ENCODE measurements around the gene CD109. TPM values are rescaled to one million over a fixed set of nuclear protein-coding genes. Genes with fewer than 3 reads are reported as not detected.

Gene CD109
- total RNA-seq, 4 donors from 2014 or later: 2.2 to 6.2 (median 4.3) TPM

DNA sequence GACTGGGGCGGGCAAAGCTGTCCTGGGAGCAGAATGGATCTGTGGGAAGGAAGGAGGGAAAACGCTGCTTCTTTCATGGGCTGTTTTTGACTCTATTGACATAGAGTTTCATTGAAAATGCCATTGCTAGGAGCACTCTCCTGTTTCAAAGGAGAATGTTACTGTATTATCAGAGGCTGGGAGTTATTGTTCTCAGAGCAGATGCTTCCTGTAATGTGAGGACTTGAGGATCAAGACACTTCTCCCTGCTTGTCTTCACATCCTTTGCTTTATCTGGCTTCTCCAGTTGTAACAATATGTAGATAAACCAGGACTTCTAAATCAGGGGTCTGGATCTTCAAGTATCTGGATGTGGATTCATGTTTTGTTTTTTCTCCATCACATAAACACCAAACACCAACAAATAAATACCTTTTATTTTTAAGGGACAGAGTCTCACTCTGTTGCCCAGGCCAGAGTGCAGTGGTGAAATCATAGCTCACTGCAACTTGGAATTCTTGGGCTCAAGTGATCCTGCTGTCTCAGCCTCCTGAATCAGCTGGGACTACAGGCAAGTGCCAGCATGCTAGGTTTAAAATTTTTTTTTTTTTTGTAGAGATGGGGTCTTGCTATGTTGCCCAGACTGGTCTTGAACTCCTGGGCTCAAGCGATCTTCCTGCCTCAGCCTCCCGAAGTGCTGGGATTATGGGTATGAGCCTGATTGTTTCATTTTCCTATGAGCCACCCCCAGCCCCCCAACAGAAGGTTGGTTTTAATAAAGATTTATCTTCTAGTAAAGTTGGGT, 3.9 kb downstream of the CD109 start:
- TF ChIP-seq, protein P1, sequence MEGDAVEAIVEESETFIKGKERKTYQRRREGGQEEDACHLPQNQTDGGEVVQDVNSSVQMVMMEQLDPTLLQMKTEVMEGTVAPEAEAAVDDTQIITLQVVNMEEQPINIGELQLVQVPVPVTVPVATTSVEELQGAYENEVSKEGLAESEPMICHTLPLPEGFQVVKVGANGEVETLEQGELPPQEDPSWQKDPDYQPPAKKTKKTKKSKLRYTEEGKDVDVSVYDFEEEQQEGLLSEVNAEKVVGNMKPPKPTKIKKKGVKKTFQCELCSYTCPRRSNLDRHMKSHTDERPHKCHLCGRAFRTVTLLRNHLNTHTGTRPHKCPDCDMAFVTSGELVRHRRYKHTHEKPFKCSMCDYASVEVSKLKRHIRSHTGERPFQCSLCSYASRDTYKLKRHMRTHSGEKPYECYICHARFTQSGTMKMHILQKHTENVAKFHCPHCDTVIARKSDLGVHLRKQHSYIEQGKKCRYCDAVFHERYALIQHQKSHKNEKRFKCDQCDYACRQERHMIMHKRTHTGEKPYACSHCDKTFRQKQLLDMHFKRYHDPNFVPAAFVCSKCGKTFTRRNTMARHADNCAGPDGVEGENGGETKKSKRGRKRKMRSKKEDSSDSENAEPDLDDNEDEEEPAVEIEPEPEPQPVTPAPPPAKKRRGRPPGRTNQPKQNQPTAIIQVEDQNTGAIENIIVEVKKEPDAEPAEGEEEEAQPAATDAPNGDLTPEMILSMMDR (IDR thresholded peaks at IDR 0.05): no peak
- TF ChIP-seq POLR2A (IDR thresholded peaks at IDR 0.05): no peak
- H3K9me3 ChIP-seq: no peaks in the 10 kb centered on the region
- no peak overlapping the region for H3K4me3 ChIP-seq (replicated peaks in 1 of 3)
- no peak for DNase-seq
- intact Hi-C loops (cut with DNase I): no loop called here
- no peaks in the 10 kb centered on the region for H3K27me3 ChIP-seq
- no peak overlapping the region for H3K27ac ChIP-seq
- H3K36me3 ChIP-seq: no peaks in the 10 kb centered on the region
- peaks cover 0 to 3% of the 10 kb centered on the region in 2 donors for H3K4me1 ChIP-seq
- WGBS, 2 donors: 87 to 90% methylated on average over 4 of the region's 4 CpGs

DNA sequence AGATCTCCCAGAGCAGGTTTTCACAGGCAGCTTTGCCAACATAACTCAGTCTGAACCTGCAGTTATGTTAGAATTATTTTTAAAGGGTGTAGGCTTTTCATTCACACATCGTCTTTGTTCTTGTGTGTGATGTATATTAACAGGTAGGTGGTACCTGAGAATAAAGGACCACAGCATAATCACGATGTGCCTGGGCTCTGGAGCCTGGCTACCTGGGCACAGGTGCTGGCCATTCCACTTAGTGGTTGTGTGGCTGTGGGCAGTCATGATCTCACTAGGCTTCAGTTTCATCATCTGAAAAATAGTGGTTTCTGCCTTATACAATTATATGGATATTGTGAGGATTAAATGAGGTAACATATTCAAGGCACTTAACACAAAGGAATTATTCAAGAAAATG, 6.4 kb downstream of the CD109 start:
- intact Hi-C loops (cut with DNase I): no loop called here
- no peaks in the 10 kb centered on the region for H3K4me1 ChIP-seq
- no peak for DNase-seq
- TF ChIP-seq, protein P1 (IDR thresholded peaks at IDR 0.05): no peak
- no peaks in the 10 kb centered on the region for H3K9me3 ChIP-seq
- no peaks in the 10 kb centered on the region for H3K27me3 ChIP-seq
- WGBS, 2 donors: 89 to 95% methylated on average over 2 of the region's 2 CpGs
- H3K4me3 ChIP-seq (replicated peaks in 1 of 3): no peak overlapping the region
- H3K36me3 ChIP-seq: no peaks in the 10 kb centered on the region
- H3K27ac ChIP-seq: no peak overlapping the region

DNA sequence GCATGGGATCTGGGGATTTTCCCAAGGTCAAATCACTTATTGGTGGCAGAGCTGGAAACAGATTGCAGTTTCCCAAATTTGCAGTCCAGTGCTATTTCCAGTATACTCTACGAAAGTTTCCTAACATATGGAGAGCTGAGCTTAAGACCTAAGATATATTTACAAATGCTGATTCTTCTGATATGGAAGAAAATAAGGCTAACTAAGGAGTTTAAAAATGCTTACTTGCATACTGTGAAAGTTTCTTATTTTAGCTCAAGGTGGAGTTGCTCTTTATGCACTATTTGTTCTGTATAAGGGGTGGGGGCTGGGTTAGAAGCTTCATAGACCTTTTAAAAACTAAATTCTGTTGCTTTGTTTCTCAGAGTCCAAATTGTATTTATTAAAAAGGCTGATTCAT, 7.5 kb downstream of the CD109 start:
- WGBS, 2 donors: 95 to 100% methylated on average over 1 of the region's 1 CpG
- Histone ChIP-seq H3K27me3 (no peaks in the 10 kb centered on the region), H3K36me3 (no peaks in the 10 kb centered on the region), H3K4me1 (no peaks in the 10 kb centered on the region), H3K9me3 (no peaks in the 10 kb centered on the region), H3K4me3 (replicated peaks in 1 of 3) (no peak overlapping the region), H3K27ac (no peak overlapping the region)
- no peak for DNase-seq
- intact Hi-C loops (cut with DNase I): no loop called here
- TF ChIP-seq, protein P1 (IDR thresholded peaks at IDR 0.05): no peak
- TF ChIP-seq POLR2A (IDR thresholded peaks at IDR 0.05): no peak

DNA sequence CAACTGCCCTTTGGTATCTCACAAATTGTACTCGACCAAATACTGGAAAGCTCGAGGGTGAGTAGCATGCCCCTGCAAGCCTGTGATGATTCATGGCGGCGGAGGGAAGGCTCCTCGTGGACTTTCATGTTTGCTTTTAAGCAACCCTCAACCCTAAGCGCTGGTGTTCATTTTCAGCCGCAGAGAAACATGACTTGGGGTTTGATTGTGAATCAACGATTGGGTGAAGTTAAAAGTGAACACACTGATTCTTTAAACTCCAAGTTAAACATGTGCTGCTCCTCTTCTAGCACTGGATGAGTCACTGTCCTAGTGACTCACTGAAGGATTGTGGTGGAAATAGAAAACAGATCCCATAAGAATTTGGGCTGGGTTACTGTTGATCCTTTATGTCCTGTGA, 8.3 kb downstream of the CD109 start:
- Histone ChIP-seq H3K27ac (no peak overlapping the region), H3K9me3 (no peaks in the 10 kb centered on the region), H3K36me3 (no peaks in the 10 kb centered on the region), H3K4me3 (replicated peaks in 1 of 3) (no peak overlapping the region), H3K27me3 (no peaks in the 10 kb centered on the region), H3K4me1 (no peaks in the 10 kb centered on the region)
- intact Hi-C loops (cut with DNase I): no loop called here
- 88 to 92% methylated on average over 8 of the region's 8 CpGs for WGBS, 2 donors
- no peak for DNase-seq
- TF ChIP-seq POLR2A (IDR thresholded peaks at IDR 0.05): no peak
- TF ChIP-seq, protein P1 (IDR thresholded peaks at IDR 0.05): no peak

DNA sequence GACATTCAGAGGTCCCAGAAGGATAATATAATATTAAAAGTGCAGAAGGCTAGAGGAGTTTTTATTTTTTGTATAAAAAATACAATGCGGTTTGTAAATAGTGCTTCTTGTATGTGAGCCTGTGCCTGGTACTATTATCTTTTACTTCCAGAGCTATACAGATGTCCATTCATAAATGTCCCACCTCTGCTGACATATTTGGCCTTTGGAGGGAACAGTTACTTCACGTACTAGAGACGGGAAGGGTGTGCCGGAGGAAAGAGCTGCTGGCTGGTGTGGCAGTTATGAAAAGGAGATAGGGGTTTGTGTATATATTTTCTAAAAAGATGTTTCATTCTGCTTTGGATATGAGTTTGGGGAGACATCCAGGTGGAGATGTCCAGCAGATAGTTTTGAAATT, 8.8 kb downstream of the CD109 start:
- H3K9me3 ChIP-seq: no peaks in the 10 kb centered on the region

More for the DNA sequence above, 8.8 kb downstream of the CD109 start:
- DNase-seq: no peak
- intact Hi-C loops (cut with DNase I): no loop called here
- 83 to 94% methylated on average over 4 of the region's 4 CpGs for WGBS, 2 donors
- no peak overlapping the region for H3K4me3 ChIP-seq (replicated peaks in 1 of 3)
- no peaks in the 10 kb centered on the region for H3K4me1 ChIP-seq
- no peaks in the 10 kb centered on the region for H3K27me3 ChIP-seq
- H3K27ac ChIP-seq: no peak overlapping the region
- TF ChIP-seq POLR2A (IDR thresholded peaks at IDR 0.05): no peak
- TF ChIP-seq, protein P1 (IDR thresholded peaks at IDR 0.05): no peak
- H3K36me3 ChIP-seq: no peaks in the 10 kb centered on the region
